Gastrocnemius medialis (tissue), 4 donors: ENCODE data around the gene KIFBP.

Experiments used
- POLR2A ChIP-seq, 2 donors: fragments of 450-650 bp; IDR thresholded peaks; one replicate each; pipeline ENCODE4 v1.6.1; 2017; ENCODE audit warnings: antibody characterized with exemption in 2 of 2, mild to moderate bottlenecking in 2 of 2, moderate library complexity in 2 of 2
- TF ChIP-seq, protein P1 (sequence below), 5 experiments: fragments of 450-650 bp in 3 of 5; fragments of 200-600 bp in 2 of 5; sonication (generic) in 2 of 5; IDR thresholded peaks in 4 of 5; conservative IDR thresholded peaks in 1 of 5; 1 replicate in 4 of 5; 2 replicates in 1 of 5; pipeline ENCODE4 v1.5.1; 2016 to 2019; ENCODE audit warnings: antibody characterized with exemption in 5 of 5, mild to moderate bottlenecking in 3 of 5, moderate library complexity in 3 of 5

DNA sequence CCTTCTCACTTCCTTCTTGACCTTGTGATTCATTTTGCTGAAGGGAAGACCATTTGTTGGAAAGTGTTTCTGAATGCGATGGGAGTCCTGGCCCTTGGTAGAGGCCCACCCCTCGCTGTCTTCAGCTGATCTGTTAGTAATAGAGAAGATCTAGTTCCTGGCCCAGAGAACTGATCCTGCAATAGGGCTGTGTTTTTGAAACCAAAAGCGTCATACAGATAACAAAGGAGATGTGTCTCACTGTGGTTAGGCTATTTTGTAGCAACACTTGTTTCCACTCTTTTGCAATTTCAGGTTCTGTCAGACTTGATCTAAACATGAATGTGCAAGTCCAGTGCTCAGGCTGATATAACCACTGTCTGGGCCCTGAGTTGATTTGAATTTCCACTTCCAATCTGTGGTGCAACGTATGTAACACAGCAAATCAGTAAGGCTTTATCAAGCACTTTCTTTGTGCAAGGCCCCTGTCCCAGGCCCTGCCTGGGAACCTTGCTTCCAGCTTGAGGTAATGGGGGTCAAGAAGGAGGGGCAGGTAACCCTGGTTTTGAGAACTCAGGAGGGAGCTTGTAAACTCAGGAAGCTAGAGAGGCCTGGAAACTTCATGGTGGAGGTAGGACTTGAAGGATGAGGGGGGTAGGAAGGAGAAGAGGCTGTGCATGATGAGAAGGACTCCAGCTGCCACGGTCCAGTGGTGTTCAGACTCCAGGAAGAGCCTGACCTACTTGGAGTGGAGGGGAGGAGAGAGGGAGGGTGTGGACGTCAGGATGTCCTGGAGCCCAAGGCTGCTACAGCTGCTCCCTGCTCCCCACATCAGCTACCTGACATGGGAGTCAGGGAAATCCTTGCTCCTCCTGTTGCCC, 57.1 kb downstream of the KIFBP start:
- TF ChIP-seq, protein P1, sequence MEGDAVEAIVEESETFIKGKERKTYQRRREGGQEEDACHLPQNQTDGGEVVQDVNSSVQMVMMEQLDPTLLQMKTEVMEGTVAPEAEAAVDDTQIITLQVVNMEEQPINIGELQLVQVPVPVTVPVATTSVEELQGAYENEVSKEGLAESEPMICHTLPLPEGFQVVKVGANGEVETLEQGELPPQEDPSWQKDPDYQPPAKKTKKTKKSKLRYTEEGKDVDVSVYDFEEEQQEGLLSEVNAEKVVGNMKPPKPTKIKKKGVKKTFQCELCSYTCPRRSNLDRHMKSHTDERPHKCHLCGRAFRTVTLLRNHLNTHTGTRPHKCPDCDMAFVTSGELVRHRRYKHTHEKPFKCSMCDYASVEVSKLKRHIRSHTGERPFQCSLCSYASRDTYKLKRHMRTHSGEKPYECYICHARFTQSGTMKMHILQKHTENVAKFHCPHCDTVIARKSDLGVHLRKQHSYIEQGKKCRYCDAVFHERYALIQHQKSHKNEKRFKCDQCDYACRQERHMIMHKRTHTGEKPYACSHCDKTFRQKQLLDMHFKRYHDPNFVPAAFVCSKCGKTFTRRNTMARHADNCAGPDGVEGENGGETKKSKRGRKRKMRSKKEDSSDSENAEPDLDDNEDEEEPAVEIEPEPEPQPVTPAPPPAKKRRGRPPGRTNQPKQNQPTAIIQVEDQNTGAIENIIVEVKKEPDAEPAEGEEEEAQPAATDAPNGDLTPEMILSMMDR (IDR thresholded peaks at IDR 0.05 in 4 of 5, conservative IDR thresholded peaks at IDR 0.05 in 1 of 5) = no peak
- TF ChIP-seq POLR2A (IDR thresholded peaks at IDR 0.05) = no peak
